Activated effector memory CD4-positive, alpha-beta T cell treated with anti-CD3 and anti-CD28 coated beads, Interleukin-2, amount 50 U/mL, for 16 hours (primary cell): ENCODE data around the gene TSHZ1.
"Not testable (repeated sequence)": the region's sequence is repeated elsewhere in the genome, so short reads cannot be mapped to it uniquely, and the experiment has no call there.

ENCODE experiments used
- DNase-seq: peaks from one replicate; pipeline ENCODE4 v3.0.0-alpha.2; 2020

Gene TSHZ1

DNA sequence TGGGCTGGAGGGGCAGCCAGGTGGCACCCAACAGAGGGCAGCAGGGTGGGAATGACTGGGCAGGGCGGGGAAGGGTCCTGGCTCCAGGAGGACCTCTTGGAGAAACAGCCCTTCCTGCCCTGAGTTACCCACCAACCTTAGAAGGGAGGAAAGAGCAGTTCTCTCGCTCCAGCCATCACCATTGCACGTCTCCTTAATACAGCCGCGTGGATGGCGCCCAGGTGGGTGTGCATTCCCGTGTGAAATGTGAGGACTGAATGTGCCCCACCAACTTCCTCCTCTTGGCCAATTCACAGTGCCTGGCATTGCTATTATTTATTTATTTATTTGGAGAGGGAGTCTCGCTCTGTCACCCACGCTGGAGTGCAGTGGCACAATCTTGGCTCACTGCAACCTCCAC is 109.9 kb downstream of the TSHZ1 start:
- no peak for DNase-seq

DNA sequence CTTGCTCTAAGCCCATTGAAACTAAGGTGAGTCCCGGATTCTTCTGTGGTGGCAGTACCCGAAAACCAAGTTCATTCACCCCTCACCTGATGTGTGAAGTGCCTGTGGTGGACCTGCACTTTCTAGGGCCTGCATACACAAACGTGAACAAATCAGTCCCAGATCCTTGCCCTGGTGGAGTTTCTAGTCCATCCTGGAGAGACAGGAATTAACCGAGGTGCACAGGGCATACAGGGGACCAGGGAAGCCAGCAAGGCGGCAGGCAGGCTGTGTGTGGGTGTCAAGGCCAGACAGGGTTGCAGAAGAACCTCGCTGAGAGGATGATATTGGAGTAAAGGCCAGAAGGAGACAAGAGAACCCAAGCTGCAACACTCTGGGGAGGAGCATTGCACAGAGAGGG is 110.8 kb downstream of the TSHZ1 start:
- no peak for DNase-seq

- DNase-seq = no peak
Observed at GRCh38 chr18:75322206-75322605, 111.6 kb downstream of the TSHZ1 start.

DNA sequence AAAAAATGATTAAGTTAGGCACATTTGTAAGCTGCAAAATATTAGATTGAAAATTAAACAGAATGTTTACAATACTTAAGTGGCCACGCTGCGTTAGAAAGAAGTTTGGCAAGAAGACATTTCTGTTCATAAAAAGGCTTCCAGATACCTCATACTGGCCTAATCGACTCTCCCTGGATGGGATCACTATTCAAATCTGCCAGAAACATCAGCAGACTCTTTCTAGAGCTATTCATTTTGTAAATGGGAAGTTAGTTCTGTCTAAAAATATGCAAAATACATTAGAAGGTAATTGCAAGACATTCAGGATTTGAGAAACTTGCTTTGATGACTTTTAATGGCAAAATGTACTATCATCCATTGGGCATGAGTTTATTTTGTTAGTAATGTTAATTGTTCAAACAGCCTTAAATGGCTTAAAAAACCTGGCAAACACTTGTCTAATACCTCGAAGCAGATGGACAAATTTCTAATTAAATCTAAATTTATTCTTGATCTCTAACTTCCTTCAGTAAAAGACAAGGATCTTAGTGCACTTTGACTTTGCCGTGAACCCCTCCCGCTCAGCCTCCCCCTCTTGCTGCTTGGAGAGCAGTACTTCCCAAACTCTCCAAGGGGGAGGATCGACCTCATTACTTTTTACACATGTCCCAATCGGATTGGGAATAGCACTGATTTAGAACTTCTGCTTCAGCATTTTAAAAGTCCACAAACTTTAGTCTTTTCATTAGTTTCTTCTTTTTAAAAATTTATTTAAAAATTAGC is 113.4 kb downstream of the TSHZ1 start:
- no peak for DNase-seq

DNA sequence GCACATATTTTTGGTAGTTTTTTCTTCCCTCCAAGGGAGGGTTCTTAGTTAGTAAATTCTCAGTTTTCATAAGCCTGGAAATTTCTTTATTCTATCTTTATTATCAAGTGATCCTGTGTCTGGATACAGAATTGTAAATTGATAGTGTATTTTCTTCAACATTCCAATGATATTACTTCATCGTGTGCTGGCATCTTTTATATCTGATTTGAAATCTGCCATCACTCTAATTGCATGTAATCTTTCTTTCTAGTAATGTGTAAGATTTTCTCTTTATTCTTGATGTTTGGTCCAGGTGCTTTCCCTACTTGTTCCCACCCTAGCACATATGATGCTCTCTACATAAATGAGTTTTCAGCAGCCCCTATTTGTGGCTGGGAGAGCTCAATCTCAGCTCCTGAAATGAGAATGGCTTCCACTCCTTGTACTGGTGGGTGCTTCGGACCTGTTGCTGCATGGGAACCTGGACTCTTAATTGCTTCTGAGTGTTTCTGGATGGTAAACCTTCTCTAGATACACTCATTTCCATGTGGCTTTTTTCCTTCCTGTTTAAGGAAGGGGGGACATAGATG is 114.2 kb downstream of the TSHZ1 start:
- DNase-seq = no peak

- not testable (repeated sequence) for DNase-seq
Observed at GRCh38 chr18:75329753-75330152, 119.2 kb downstream of the TSHZ1 start.

- DNase-seq = no peak
Observed at GRCh38 chr18:75330308-75330707, 119.7 kb downstream of the TSHZ1 start.

DNA sequence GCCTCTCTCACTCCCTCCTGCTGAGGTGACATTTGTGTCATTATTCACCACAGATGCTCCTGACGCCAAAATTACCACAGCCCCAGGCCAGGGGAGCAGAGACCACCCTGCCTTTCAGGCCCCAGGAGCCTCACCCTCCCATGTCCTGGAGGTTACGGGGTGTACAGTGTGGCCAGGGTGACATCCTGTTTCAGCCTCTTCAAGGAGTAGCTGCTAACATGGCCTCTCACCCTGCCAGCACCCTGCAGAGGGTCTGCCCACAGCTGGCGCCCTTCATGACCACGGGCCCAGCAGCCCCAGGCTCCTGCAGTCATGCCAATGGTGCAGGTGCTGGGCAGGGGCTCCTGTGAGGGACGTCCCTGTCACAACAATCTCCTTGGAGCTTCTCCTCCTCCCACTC is 124.3 kb downstream of the TSHZ1 start:
- DNase-seq = no peak

DNA sequence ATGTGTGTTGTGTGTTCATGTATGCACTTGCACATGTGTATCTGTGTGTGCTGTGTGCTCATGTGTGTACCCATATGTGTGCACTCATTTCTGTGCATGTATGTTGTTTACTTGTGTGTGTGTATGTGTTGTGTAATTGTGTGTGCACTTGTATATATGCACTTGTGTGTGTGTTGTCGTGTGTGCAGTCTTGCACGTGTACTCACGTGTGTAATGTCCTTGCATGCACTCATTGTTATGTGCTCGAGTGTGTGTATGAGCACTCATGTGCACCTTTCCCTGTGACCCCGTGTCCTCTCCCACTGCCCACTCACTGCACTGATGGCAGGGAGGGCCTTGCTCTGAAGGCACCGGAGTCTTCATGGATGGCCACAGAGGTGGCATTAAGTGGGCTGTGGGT is 124.9 kb downstream of the TSHZ1 start:
- DNase-seq = no peak

DNA sequence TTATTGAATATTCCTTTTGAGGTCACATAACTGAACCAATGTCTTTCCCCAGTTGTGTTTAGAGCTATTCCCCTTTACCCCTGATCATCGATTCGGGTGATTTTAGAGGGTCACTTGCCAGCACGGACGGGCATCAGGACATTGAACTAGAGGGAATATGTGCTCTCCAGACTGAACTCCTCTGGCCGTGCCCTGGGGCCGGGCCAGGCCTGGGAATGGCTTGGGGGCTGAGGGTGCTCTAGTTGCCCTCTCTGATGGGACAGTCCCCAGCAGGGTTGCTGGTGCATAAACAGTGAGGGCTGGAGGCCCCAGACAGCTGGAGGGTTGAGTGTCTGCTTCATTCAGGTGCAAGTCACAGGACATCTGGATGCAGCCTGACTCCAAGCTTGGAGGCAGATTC is 126.2 kb downstream of the TSHZ1 start:
- no peak for DNase-seq

DNA sequence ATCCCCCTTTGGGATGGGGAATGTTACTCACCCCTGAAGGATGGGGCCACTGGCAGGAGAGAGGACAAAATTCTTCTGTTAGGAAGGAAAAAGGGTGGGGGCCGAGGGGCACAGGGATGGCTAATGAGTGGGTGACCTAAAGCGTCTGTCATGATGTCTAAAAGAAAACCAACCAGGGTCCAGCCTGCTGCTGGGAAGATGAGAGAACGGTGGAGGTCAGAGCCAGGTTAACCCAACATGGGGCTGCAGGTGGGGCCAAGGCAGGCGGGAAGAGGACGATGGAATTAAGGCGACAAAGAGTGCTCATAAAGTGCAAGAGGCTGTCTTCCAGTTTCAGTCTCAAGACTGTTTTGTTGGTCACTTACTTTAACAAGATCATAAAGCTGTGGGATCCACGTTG is 126.8 kb downstream of the TSHZ1 start:
- DNase-seq = no peak

- DNase-seq = no peak
Observed at GRCh38 chr18:75338631-75339030, 128.0 kb downstream of the TSHZ1 start.
